Panc1 (cell line): ENCODE data around the gene ADAMTS18. TPM values are rescaled to one million over a fixed set of nuclear protein-coding genes. Genes with fewer than 3 reads are reported as not detected.

ENCODE experiments used
- ATAC-seq: fragments of 200-7000 bp; cut with Tn5 transposase; 2 replicates; pipeline ENCODE4 v1.9.1; 2020; ENCODE audit warnings: mild to moderate bottlenecking, moderate library complexity
- BruUV-seq: library from RNA; stranded (reverse); fragments of 400-500 nt; replicated peaks from 2 replicates; lab custom pipeline; 2021; lab: Mats Ljungman, UMichigan
- CTCF ChIA-PET: fragments of 300-600 bp; sonication (Branson Sonifier 250); formaldehyde crosslinking; loops from one replicate; lab custom pipeline; 2022; ENCODE audit warnings: antibody characterized with exemption; lab: Charles Lee
- POLR2A ChIA-PET: fragments of 300-600 bp; sonication (Branson Sonifier 250); formaldehyde crosslinking; loops from one replicate; lab custom pipeline; 2022; ENCODE audit warnings: antibody characterized with exemption; lab: Charles Lee
- DNase-seq: peaks from one replicate; pipeline ENCODE4 v3.0.0-alpha.2; 2010; ENCODE audit warnings: low read depth, low spot score
- H3K27ac ChIP-seq: 2 replicates; pipeline ENCODE4 v1.5.1; 2011; ENCODE audit warnings: mild to moderate bottlenecking, low read length, inconsistent platforms
- H3K27me3 ChIP-seq: fragments of 200-500 bp; sonication (Bioruptor generic); 2 replicates; pipeline ENCODE4 v1.6.0; 2014; ENCODE audit warnings: low read length, inconsistent platforms; ENCODE audit not compliant: control insufficient read depth, insufficient read depth
- H3K36me3 ChIP-seq: fragments of 200-500 bp; sonication (Bioruptor generic); 2 replicates; pipeline ENCODE4 v1.5.1; 2014; ENCODE audit warnings: inconsistent platforms, mild to moderate bottlenecking, low read length, moderate library complexity; ENCODE audit not compliant: control insufficient read depth, insufficient read depth
- H3K4me1 ChIP-seq: 2 replicates; pipeline ENCODE4 v1.5.1; 2011; ENCODE audit warnings: inconsistent platforms, mild to moderate bottlenecking, low read length, moderate library complexity; ENCODE audit not compliant: control insufficient read depth, insufficient read depth
- H3K4me3 ChIP-seq, 2 experiments: 2 replicates each; pipeline ENCODE4 v1.5.1; 2011 to 2012; ENCODE audit warnings: low read depth in 2 of 2, low read length in 2 of 2, mild to moderate bottlenecking in 2 of 2, inconsistent platforms in 1 of 2, moderate library complexity in 1 of 2
- H3K9me3 ChIP-seq: fragments of 200-500 bp; sonication (Bioruptor generic); 2 replicates; pipeline ENCODE4 v1.5.1; 2014; ENCODE audit warnings: low read depth, mild to moderate bottlenecking, inconsistent platforms, low read length, moderate library complexity; ENCODE audit not compliant: control insufficient read depth, insufficient read depth
- POLR2AphosphoS5 ChIP-seq: IDR thresholded peaks from 2 replicates; pipeline ENCODE4 v1.6.1; 2012; ENCODE audit warnings: mild to moderate bottlenecking, low read depth, low read length, moderate library complexity
- SIN3A ChIP-seq: IDR thresholded peaks from 2 replicates; pipeline ENCODE4 v1.6.1; 2012; ENCODE audit warnings: low read depth, mild to moderate bottlenecking, low read length, moderate library complexity, borderline replicate concordance; ENCODE audit not compliant: insufficient read depth
- TCF7L2 ChIP-seq: IDR thresholded peaks from 2 replicates; pipeline ENCODE4 v1.6.1; 2011; ENCODE audit warnings: mild to moderate bottlenecking, low read depth, low read length, inconsistent platforms
- in situ Hi-C: cut with HindIII; loops from 2 replicates; pipeline ENCODE4 v1.10.0; 2016; ENCODE audit warnings: low sequenced_read_pairs, low pct_unique_long_range_greater_than_20kb
- intact Hi-C: fragments of 100-400 bp; cut with micrococcal nuclease; formaldehyde crosslinking; loops from one replicate; pipeline ENCODE4 v1.10.0; 2022; ENCODE audit not compliant: unreplicated experiment
- total RNA-seq: library from RNA; stranded (reverse); gene quantifications from one replicate; pipeline ENCODE4 v1.2.1, GENCODE V29; 2021; ENCODE audit not compliant: unreplicated experiment
- TF ChIP-seq, protein P1 (sequence below), 2 experiments: IDR thresholded peaks; 2 replicates each; pipeline ENCODE4 v1.6.1; 2011 to 2012; ENCODE audit warnings: low read depth in 2 of 2, control low read depth in 1 of 2, low read length in 1 of 2, mild to moderate bottlenecking in 1 of 2, moderate library complexity in 1 of 2; ENCODE audit not compliant: insufficient read depth in 1 of 2
- TF ChIP-seq, protein P2 (sequence below): fragments of 450-650 bp; IDR thresholded peaks from 2 replicates; pipeline ENCODE4 v1.5.1; 2017; ENCODE audit warnings: mild to moderate bottlenecking

Gene ADAMTS18
- total RNA-seq, 1 experiment from 2014 or later, result not detected

DNA sequence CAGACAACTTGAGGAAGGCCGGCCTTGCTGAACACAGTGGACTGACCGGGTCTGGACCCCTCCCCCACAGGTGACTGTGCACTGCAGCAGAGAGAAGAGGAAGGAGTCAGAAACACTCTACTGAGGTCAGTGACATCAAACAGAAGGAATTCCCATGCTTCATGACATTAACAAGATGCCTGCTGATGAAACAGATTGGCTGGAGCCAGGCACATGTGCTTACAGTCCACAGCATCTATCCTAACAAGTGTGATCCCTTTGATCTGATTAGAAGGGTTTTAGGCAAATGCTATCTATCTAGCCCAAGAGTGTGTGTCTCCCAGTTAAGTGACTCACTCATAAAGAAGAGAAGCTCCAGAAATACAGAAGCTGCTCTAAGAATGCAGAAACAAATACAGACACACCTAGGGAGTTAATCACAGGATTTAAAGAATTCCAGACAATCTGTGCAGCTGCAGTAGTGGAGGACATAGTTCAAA, 145.5 kb downstream of the ADAMTS18 start:
- Histone ChIP-seq H3K4me1 (peaks cover 5% of the 10 kb centered on the region), H3K9me3 (no peaks in the 10 kb centered on the region), H3K36me3 (no peaks in the 10 kb centered on the region), H3K4me3 (no peak overlapping the region), H3K27ac (peak overlapping the region; percentile 59; the same call in 1 of the 2 replicates), H3K27me3 (no peaks in the 10 kb centered on the region)
- POLR2A ChIA-PET, result no interaction called here
- BruUV-seq, result no TSS peak
- no peak for DNase-seq
- CTCF ChIA-PET, result no interaction called here
- peak; percentile 42; the same call in 1 of the 2 replicates for TF ChIP-seq TCF7L2
- no peak for TF ChIP-seq SIN3A
- intact Hi-C loops, result no loop called here
- in situ Hi-C loops, result no loop called here
- peak; percentile 82; the same call in 1 of the 2 replicates for ATAC-seq

DNA sequence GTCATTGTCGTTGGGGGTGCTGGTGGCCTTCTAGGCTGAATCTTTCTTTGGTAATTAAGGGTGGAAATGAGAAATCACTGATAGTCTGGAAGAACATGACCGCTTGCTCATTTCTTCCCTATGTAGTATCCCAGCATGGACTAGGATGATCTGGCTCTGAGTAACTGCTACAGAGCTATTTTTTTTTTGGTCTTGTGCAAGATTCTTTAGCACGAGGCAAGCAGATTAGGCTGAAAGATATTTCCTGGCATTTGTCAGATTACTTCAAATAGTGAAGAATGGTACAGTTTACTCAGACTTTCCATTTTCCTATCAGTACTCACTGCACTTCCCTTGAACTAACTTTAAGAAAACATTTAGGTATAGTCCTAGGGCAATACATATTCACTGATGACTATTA, 146.6 kb downstream of the ADAMTS18 start:
- Histone ChIP-seq H3K27ac (peak overlapping the region; percentile 29; the same call in 1 of the 2 replicates), H3K4me1 (peaks cover 5% of the 10 kb centered on the region), H3K27me3 (no peaks in the 10 kb centered on the region), H3K9me3 (no peaks in the 10 kb centered on the region), H3K36me3 (no peaks in the 10 kb centered on the region), H3K4me3 (no peak overlapping the region)
- POLR2A ChIA-PET, result no interaction called here
- no TSS peak for BruUV-seq
- CTCF ChIA-PET, result no interaction called here
- no peak for ATAC-seq
- TF ChIP-seq, protein P1, sequence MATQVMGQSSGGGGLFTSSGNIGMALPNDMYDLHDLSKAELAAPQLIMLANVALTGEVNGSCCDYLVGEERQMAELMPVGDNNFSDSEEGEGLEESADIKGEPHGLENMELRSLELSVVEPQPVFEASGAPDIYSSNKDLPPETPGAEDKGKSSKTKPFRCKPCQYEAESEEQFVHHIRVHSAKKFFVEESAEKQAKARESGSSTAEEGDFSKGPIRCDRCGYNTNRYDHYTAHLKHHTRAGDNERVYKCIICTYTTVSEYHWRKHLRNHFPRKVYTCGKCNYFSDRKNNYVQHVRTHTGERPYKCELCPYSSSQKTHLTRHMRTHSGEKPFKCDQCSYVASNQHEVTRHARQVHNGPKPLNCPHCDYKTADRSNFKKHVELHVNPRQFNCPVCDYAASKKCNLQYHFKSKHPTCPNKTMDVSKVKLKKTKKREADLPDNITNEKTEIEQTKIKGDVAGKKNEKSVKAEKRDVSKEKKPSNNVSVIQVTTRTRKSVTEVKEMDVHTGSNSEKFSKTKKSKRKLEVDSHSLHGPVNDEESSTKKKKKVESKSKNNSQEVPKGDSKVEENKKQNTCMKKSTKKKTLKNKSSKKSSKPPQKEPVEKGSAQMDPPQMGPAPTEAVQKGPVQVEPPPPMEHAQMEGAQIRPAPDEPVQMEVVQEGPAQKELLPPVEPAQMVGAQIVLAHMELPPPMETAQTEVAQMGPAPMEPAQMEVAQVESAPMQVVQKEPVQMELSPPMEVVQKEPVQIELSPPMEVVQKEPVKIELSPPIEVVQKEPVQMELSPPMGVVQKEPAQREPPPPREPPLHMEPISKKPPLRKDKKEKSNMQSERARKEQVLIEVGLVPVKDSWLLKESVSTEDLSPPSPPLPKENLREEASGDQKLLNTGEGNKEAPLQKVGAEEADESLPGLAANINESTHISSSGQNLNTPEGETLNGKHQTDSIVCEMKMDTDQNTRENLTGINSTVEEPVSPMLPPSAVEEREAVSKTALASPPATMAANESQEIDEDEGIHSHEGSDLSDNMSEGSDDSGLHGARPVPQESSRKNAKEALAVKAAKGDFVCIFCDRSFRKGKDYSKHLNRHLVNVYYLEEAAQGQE (IDR thresholded peaks at IDR 0.05; ENCODE audit: insufficient read depth in 1 of 2, low read depth in 2 of 2, low read length in 1 of 2), result no peak
- no peak for TF ChIP-seq TCF7L2
- TF ChIP-seq, protein P2, sequence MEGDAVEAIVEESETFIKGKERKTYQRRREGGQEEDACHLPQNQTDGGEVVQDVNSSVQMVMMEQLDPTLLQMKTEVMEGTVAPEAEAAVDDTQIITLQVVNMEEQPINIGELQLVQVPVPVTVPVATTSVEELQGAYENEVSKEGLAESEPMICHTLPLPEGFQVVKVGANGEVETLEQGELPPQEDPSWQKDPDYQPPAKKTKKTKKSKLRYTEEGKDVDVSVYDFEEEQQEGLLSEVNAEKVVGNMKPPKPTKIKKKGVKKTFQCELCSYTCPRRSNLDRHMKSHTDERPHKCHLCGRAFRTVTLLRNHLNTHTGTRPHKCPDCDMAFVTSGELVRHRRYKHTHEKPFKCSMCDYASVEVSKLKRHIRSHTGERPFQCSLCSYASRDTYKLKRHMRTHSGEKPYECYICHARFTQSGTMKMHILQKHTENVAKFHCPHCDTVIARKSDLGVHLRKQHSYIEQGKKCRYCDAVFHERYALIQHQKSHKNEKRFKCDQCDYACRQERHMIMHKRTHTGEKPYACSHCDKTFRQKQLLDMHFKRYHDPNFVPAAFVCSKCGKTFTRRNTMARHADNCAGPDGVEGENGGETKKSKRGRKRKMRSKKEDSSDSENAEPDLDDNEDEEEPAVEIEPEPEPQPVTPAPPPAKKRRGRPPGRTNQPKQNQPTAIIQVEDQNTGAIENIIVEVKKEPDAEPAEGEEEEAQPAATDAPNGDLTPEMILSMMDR, result no peak
- no peak for TF ChIP-seq POLR2AphosphoS5
- no peak for TF ChIP-seq SIN3A
- in situ Hi-C loops, result no loop called here
- no peak for DNase-seq
- intact Hi-C loops, result no loop called here

DNA sequence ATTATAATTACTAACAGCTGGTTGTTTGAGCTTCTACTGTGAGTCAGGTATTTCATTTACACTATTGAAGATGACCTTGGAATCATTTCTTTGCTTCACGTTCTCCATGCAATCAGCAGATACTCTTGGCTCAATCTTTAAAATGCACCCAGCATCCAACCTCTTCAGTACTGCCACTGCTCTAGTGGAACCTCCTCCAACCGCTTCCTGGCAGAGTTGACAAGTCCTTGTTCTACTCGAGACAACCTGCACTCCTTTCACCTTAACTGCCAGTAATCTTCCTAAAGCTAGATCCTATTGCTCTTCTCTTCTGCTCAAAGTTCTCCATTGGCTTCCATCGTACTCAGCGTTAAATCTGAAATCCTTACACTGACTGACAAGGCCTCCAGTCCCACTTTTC, 149.2 kb downstream of the ADAMTS18 start:
- intact Hi-C loops (no loop called here), in situ Hi-C loops (no loop called here)
- Histone ChIP-seq H3K4me1 (peaks cover 5% of the 10 kb centered on the region), H3K9me3 (no peaks in the 10 kb centered on the region), H3K27me3 (no peaks in the 10 kb centered on the region), H3K27ac (peak overlapping the region; percentile 21; the same call in 1 of the 2 replicates), H3K36me3 (no peaks in the 10 kb centered on the region), H3K4me3 (no peak overlapping the region)
- no TSS peak for BruUV-seq
- TF ChIP-seq POLR2AphosphoS5 (no peak), TCF7L2 (no peak), SIN3A (no peak)
- TF ChIP-seq, protein P2, result no peak
- TF ChIP-seq, protein P1 (IDR thresholded peaks at IDR 0.05; ENCODE audit: insufficient read depth in 1 of 2, low read depth in 2 of 2, low read length in 1 of 2), result no peak
- ATAC-seq, result no peak
- CTCF ChIA-PET, result no interaction called here
- POLR2A ChIA-PET, result no interaction called here
- DNase-seq, result no peak
